Neuron (in vitro differentiated cells): Measurements from ENCODE around the gene PRKCE.
"Not testable (repeated sequence)": the region's sequence is repeated elsewhere in the genome, so short reads cannot be mapped to it uniquely, and the experiment has no call there.

Experiments used
- H2AFZ ChIP-seq: one replicate; pipeline ENCODE4 v1.6.1; 2013; ENCODE audit warnings: low read depth, mild to moderate bottlenecking, inconsistent platforms, low read length, moderate library complexity
- H3K27me3 ChIP-seq: one replicate; pipeline ENCODE4 v1.6.1; 2013; ENCODE audit warnings: low read length; ENCODE audit not compliant: insufficient read depth
- H3K36me3 ChIP-seq: one replicate; pipeline ENCODE4 v1.6.1; 2013; ENCODE audit warnings: low read length; ENCODE audit not compliant: insufficient read depth
- H3K4me1 ChIP-seq: one replicate; pipeline ENCODE4 v1.6.1; 2013; ENCODE audit warnings: low read length; ENCODE audit not compliant: insufficient read depth
- H3K4me3 ChIP-seq: 2 replicates; pipeline ENCODE4 v1.5.1; 2013; ENCODE audit warnings: mild to moderate bottlenecking, low read length, moderate library complexity
- H3K9me3 ChIP-seq: one replicate; pipeline ENCODE4 v1.6.1; 2013; ENCODE audit warnings: low read length

The PRKCE gene

GRCh38 chr2:45851576-45852304 lies 200.3 kb downstream of the PRKCE start:
- Histone ChIP-seq H3K27me3 (no peaks in the 10 kb centered on the region), H3K9me3 (no peaks in the 10 kb centered on the region), H3K4me3 (no peak overlapping the region), H3K36me3 (no peaks in the 10 kb centered on the region), H3K4me1 (no peaks in the 10 kb centered on the region), H2AFZ (no peak overlapping the region)

DNA sequence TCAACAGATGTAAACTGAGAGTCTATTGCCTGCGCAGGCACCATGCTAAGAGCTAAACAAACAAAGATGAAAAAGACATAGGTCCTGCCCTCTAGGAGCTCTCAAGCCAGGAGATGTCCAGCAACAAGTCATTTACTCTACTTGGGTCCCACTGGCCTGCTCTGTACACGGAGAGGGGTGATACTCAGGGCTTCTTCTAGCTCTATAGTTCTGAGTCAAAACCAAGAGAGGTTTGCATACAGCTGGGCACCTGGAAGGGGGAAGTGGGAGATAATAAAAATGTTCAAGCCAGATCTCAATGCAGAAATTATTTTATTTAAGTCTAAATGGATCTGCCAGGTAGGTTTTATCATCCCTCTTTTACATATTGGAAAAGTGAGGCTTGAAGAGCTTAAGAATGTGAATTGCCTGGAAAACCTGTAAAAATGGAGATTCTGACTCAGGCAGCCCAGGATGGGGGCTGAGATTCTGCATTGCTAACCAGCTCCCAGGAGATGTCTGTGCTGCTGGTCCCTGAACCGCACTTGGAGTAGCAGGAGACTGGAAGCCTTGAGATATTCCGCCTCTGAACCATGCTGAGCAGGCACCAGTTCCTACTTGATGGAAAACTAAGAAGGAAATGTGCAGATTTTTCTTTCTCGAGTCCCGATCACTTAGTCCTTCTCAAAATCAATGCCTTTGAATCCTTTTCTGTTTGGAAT lies 201.1 kb downstream of the PRKCE start:
- Histone ChIP-seq H2AFZ (no peak overlapping the region), H3K4me1 (no peaks in the 10 kb centered on the region), H3K36me3 (no peaks in the 10 kb centered on the region), H3K27me3 (no peaks in the 10 kb centered on the region), H3K9me3 (no peaks in the 10 kb centered on the region), H3K4me3 (no peak overlapping the region)

DNA sequence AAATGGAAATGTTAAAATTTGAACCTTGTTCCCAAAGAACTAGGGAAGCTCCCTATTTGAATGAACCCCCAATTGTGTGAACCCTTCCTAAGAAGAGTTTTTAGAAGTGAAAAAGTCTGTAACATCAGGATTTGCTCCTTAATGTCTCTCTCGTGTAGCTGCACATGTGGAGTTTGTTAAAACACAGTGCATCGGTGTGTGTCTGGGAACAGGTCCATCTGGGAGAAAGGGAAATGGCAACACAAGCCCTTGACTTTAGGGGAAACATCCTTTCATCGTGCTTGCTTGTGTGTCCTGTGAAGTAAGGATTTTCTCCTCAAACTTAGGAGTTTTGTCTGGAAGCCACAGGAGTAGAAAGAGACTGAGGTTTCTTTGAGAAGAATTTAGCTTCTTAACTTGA lies 203.9 kb downstream of the PRKCE start:
- no peaks in the 10 kb centered on the region for H3K9me3 ChIP-seq

GRCh38 chr2:45856391-45857274 lies 205.2 kb downstream of the PRKCE start:
- Histone ChIP-seq H3K36me3 (no peaks in the 10 kb centered on the region), H3K9me3 (no peaks in the 10 kb centered on the region), H2AFZ (no peak overlapping the region), H3K4me3 (no peak overlapping the region), H3K4me1 (peaks cover 18% of the 10 kb centered on the region), H3K27me3 (no peaks in the 10 kb centered on the region)

More for the DNA sequence above, 203.9 kb downstream of the PRKCE start:
- no peaks in the 10 kb centered on the region for H3K36me3 ChIP-seq
- no peaks in the 10 kb centered on the region for H3K27me3 ChIP-seq
- H3K4me1 ChIP-seq: peaks cover 5% of the 10 kb centered on the region
- no peak overlapping the region for H2AFZ ChIP-seq
- H3K4me3 ChIP-seq: no peak overlapping the region

- H3K27me3 ChIP-seq: no peaks in the 10 kb centered on the region
- no peaks in the 10 kb centered on the region for H3K9me3 ChIP-seq
- H3K4me1 ChIP-seq: peaks cover 18% of the 10 kb centered on the region
- H3K4me3 ChIP-seq: no peak overlapping the region
- H3K36me3 ChIP-seq: no peaks in the 10 kb centered on the region
- no peak overlapping the region for H2AFZ ChIP-seq
These were observed 205.8 kb downstream of the PRKCE start for GRCh38 chr2:45857275-45857609.

- Histone ChIP-seq H3K27me3 (no peaks in the 10 kb centered on the region), H3K36me3 (no peaks in the 10 kb centered on the region), H3K4me1 (peaks cover 18% of the 10 kb centered on the region), H2AFZ (no peak overlapping the region), H3K4me3 (no peak overlapping the region), H3K9me3 (no peaks in the 10 kb centered on the region)
These were observed 206.5 kb downstream of the PRKCE start for GRCh38 chr2:45857867-45858520.

GRCh38 chr2:45858872-45859271 lies 207.4 kb downstream of the PRKCE start:
- not testable (repeated sequence) for H3K36me3 ChIP-seq, H3K27me3 ChIP-seq, H2AFZ ChIP-seq, H3K4me3 ChIP-seq, H3K9me3 ChIP-seq
- peaks cover 18% of the 10 kb centered on the region for H3K4me1 ChIP-seq

- peaks cover 18% of the 10 kb centered on the region for H3K4me1 ChIP-seq
- no peak overlapping the region for H2AFZ ChIP-seq
- no peaks in the 10 kb centered on the region for H3K36me3 ChIP-seq
- no peaks in the 10 kb centered on the region for H3K27me3 ChIP-seq
- no peak overlapping the region for H3K4me3 ChIP-seq
- no peaks in the 10 kb centered on the region for H3K9me3 ChIP-seq
These were observed 208.2 kb downstream of the PRKCE start for GRCh38 chr2:45859682-45860081.

DNA sequence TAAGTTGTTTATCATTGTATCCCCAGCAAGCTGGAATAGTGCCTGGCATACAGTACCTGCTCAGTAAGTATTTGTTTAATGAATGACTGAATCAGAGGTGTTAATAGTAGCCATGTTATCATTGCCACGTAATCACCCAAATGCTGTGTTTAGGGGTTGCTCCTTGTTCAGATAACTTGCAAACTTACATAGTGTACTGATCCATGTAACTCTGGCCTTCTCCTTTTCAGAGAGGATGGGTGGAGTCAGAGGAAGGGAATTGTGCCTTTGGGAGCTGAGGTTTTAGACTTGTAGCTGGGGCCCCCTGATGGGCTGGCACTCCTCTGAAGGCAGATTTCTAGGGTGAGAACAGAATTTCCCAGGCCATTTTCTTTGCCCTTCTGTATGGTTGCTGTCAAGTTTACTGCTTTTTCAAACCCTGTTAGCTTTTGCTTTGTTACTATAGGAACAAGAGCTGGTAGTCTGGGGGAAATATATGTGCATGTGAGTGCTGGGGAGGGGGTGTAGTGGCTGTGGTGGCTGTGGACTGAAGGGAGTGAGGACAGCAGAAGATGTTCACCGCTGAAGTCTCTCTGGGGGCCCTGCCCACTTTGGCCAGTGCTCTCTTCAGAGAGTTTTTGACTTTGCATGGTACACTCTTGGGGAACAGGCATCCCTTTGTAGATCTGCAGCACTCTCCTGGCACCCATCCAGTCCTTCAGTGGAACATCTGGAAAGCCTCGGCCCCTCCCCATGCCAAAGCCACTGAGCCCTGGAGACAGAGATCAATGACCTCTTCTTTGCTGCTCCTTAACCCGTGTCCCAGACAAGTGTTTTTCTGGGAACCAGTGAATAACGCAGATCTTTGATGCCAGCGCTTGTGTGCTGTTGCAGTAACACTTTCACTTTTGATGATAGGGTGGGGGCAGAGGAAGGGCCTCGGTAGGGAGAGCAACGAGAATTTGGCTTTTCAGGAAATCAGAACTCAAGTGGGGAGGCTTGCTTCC lies 209.0 kb downstream of the PRKCE start:
- no peak overlapping the region for H2AFZ ChIP-seq
- H3K9me3 ChIP-seq: no peaks in the 10 kb centered on the region
- H3K4me3 ChIP-seq: peak overlapping the region; percentile 21
- no peaks in the 10 kb centered on the region for H3K27me3 ChIP-seq
- H3K36me3 ChIP-seq: no peaks in the 10 kb centered on the region
- peaks cover 18% of the 10 kb centered on the region for H3K4me1 ChIP-seq

DNA sequence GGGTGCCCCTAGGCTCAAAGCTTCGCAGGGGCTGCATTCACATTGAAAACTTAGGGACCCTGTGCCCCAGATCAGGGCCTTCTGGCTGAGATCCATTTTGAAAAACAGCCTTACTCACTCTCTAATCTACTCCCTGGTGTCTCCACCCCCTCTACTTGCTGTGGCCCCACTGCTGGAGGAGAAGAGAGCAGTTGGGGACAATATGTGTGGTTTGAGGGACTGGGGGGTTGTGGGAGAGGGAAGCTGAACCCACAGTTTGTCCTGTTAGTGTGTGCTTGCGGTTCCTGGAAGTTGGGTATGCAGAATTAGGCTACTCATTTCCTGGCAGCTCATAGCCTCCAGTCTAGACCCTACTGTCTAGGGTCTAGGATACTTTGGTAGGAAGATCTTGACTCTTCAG lies 211.4 kb downstream of the PRKCE start:
- Histone ChIP-seq H2AFZ (no peak overlapping the region), H3K9me3 (no peaks in the 10 kb centered on the region)

DNA sequence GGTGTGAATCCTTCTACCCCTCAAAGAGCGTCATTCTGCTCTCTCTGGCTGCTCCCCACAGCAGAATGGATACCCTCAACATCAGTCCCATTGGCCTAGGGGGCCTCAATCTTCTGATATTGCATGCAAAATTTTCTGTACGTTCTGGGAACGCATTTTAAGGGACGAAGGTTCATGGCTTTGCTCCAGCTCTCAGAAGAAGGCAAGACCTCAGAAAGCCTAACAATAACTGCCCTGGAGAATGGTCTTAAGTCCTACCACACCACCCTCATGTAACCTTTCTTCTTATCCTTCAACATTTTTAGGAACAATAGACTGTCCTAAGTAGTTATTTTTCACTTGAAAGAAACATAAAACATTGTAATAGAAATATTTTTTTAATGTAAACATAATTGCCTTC lies 212.6 kb downstream of the PRKCE start:
- Histone ChIP-seq H3K4me3 (no peak overlapping the region), H3K36me3 (no peaks in the 10 kb centered on the region), H3K4me1 (peaks cover 18% of the 10 kb centered on the region), H3K27me3 (no peaks in the 10 kb centered on the region), H3K9me3 (no peaks in the 10 kb centered on the region), H2AFZ (no peak overlapping the region)

More for the DNA sequence above, 211.4 kb downstream of the PRKCE start:
- no peaks in the 10 kb centered on the region for H3K27me3 ChIP-seq
- no peaks in the 10 kb centered on the region for H3K36me3 ChIP-seq
- peaks cover 18% of the 10 kb centered on the region for H3K4me1 ChIP-seq
- H3K4me3 ChIP-seq: no peak overlapping the region

- Histone ChIP-seq H3K36me3 (no peaks in the 10 kb centered on the region), H3K27me3 (no peaks in the 10 kb centered on the region), H3K9me3 (no peaks in the 10 kb centered on the region), H3K4me1 (no peaks in the 10 kb centered on the region), H3K4me3 (no peak overlapping the region), H2AFZ (no peak overlapping the region)
These were observed 215.9 kb downstream of the PRKCE start for GRCh38 chr2:45867349-45867748.
